B cell (primary cell): ENCODE data around the gene COMMD7. TPM values are rescaled to one million over a fixed set of nuclear protein-coding genes. Genes with fewer than 3 reads are reported as not detected.

Source experiments
- ATAC-seq: fragments of 200-7000 bp; cut with Tn5 transposase; one replicate; pipeline ENCODE4 v1.10.0; 2021; ENCODE audit warnings: low read depth, mild to moderate bottlenecking, moderate number of reproducible peaks, moderate library complexity
- CTCF ChIA-PET: fragments of 350-600 bp; sonication (Branson Sonifier 250); formaldehyde crosslinking; loops from one replicate; lab custom pipeline; 2021; ENCODE audit warnings: antibody characterized with exemption, inconsistent platforms; lab: Charles Lee
- POLR2A ChIA-PET: fragments of 350-600 bp; sonication (Branson Sonifier 250); formaldehyde crosslinking; loops from one replicate; lab custom pipeline; 2021; ENCODE audit warnings: antibody characterized with exemption; lab: Charles Lee
- DNase-seq: peaks from one replicate; pipeline ENCODE4 v3.0.0; 2013
- H2AFZ ChIP-seq: 2 replicates; pipeline ENCODE4 v1.6.1; 2012; ENCODE audit warnings: mild to moderate bottlenecking, low read depth, low read length; ENCODE audit not compliant: insufficient read depth, poor library complexity, severe bottlenecking
- H3K27ac ChIP-seq, 2 donors: 1 replicate in 1 of 2; 2 replicates in 1 of 2; pipeline ENCODE4 v1.5.1; 2012 to 2013; ENCODE audit warnings: low read length in 2 of 2, mild to moderate bottlenecking in 2 of 2, moderate library complexity in 1 of 2
- H3K27me3 ChIP-seq, 4 experiments: fragments of 200-600 bp in 1 of 4; sonication (generic) in 1 of 4; replicated peaks in 1 of 4; 1 replicate in 2 of 4; 2 replicates in 2 of 4; pipeline versions ENCODE4 v1.6.1 to v1.7.0; 2013 to 2016; ENCODE audit warnings: low read length in 3 of 4, mild to moderate bottlenecking in 2 of 4, mixed read lengths in 1 of 4, moderate library complexity in 1 of 4; ENCODE audit not compliant: insufficient read depth in 4 of 4, control insufficient read depth in 3 of 4; ENCODE audit errors: control extremely low read depth in 1 of 4
- H3K36me3 ChIP-seq, 2 experiments: replicated peaks in 1 of 2; 1 replicate in 1 of 2; 2 replicates in 1 of 2; pipeline versions ENCODE4 v1.6.1 to v1.7.1; 2013; ENCODE audit warnings: low read length in 1 of 2; ENCODE audit not compliant: insufficient read depth in 2 of 2, control insufficient read depth in 1 of 2; ENCODE audit errors: control extremely low read depth in 1 of 2, extremely low read depth in 1 of 2
- H3K4me1 ChIP-seq, 2 donors: fragments of 200-600 bp in 1 of 2; sonication (generic) in 1 of 2; 1 replicate in 1 of 2; 2 replicates in 1 of 2; pipeline versions ENCODE4 v1.5.1 to v1.6.1; 2013 to 2017; ENCODE audit warnings: low read length in 2 of 2; ENCODE audit not compliant: control insufficient read depth in 2 of 2, insufficient read depth in 2 of 2
- H3K4me2 ChIP-seq: replicated peaks from 2 replicates; pipeline ENCODE3; 2012; ENCODE audit warnings: mild to moderate bottlenecking, low read depth, low read length; ENCODE audit not compliant: poor library complexity, severe bottlenecking
- H3K4me3 ChIP-seq, 5 experiments: fragments of 200-600 bp in 1 of 5; sonication (generic) in 1 of 5; 1 replicate in 3 of 5; 2 replicates in 2 of 5; pipeline versions ENCODE4 v1.5.1 to v1.7.0; 2011 to 2016; ENCODE audit warnings: low read length in 4 of 5, mild to moderate bottlenecking in 4 of 5, low read depth in 2 of 5, control low read depth in 1 of 5, moderate library complexity in 1 of 5; ENCODE audit not compliant: insufficient read depth in 1 of 5; ENCODE audit errors: control extremely low read depth in 1 of 5, extremely low read depth in 1 of 5
- H3K79me2 ChIP-seq: fragments of 200-600 bp; sonication (generic); one replicate; pipeline ENCODE4 v1.6.0; 2016; ENCODE audit warnings: low read length; ENCODE audit not compliant: control insufficient read depth, insufficient read depth
- H3K9ac ChIP-seq: fragments of 200-600 bp; sonication (generic); 2 replicates; pipeline ENCODE4 v1.6.1; 2017; ENCODE audit warnings: mild to moderate bottlenecking, low read length, moderate library complexity
- H3K9me3 ChIP-seq, 3 donors: one replicate each; pipeline versions ENCODE4 v1.6.1 to v1.7.1; 2013; ENCODE audit warnings: low read length in 2 of 3; ENCODE audit not compliant: control insufficient read depth in 2 of 3, insufficient read depth in 1 of 3; ENCODE audit errors: control extremely low read depth in 1 of 3
- H4K20me1 ChIP-seq: 2 replicates; pipeline ENCODE4 v1.6.0; 2012; ENCODE audit warnings: mild to moderate bottlenecking, low read length; ENCODE audit not compliant: insufficient read depth, control insufficient read depth, poor library complexity, severe bottlenecking
- H3K27ac Mint-ChIP-seq: one replicate; pipeline ENCODE4 v1.8.0; 2021; ENCODE audit warnings: mixed read lengths
- H3K27me3 Mint-ChIP-seq: one replicate; pipeline ENCODE4 v1.8.0; 2021; ENCODE audit warnings: mixed read lengths
- H3K4me1 Mint-ChIP-seq: one replicate; pipeline ENCODE4 v1.8.0; 2021; ENCODE audit warnings: mixed read lengths
- H3K4me3 Mint-ChIP-seq: one replicate; pipeline ENCODE4 v1.8.0; 2021; ENCODE audit warnings: mixed read lengths
- H3K9me3 Mint-ChIP-seq: one replicate; pipeline ENCODE4 v1.8.0; 2022; ENCODE audit warnings: mixed read lengths; ENCODE audit not compliant: insufficient read depth
- EZH2 ChIP-seq: IDR thresholded peaks from 2 replicates; pipeline ENCODE4 v1.6.1; 2012; ENCODE audit warnings: borderline replicate concordance, low read depth, mild to moderate bottlenecking, moderate library complexity, low read length; ENCODE audit not compliant: insufficient read depth, poor library complexity, severe bottlenecking
- WGBS: methylation state at CpG from one replicate; pipeline ENCODE4 v1.1.5; 2013; ENCODE audit warnings: missing lambda C conversion rate; ENCODE audit not compliant: insufficient coverage; 5-methylcytosine and 5-hydroxymethylcytosine counted together
- intact Hi-C: fragments of 100-400 bp; cut with micrococcal nuclease; formaldehyde crosslinking; loops from one replicate; pipeline ENCODE4 v1.10.0; 2022
- polyA plus RNA-seq: library from polyadenylated mRNA; depleted of rRNA; stranded (reverse); fragments of >200 nt; gene quantifications from 2 replicates; pipeline ENCODE4 v1.2.3, GENCODE V29; 2012
- total RNA-seq, 2 donors: library from RNA; stranded (reverse); fragments of 120-200 nt in 1 of 2; gene quantifications; 1 replicate in 1 of 2; 2 replicates in 1 of 2; pipeline versions ENCODE4 v1.2.3 to v1.2.4, GENCODE V29; 2013 to 2022
- TF ChIP-seq, protein P1 (sequence below): fragments of 200-600 bp; IDR thresholded peaks from one replicate; pipeline ENCODE4 v1.8.0; 2022; ENCODE audit warnings: antibody characterized with exemption, mild to moderate bottlenecking

The COMMD7 gene
- total and polyA plus RNA-seq, 2 donors (not counting 1 experiment from before 2014, with no cell fraction given) = 24.5 to 34.9 TPM

DNA sequence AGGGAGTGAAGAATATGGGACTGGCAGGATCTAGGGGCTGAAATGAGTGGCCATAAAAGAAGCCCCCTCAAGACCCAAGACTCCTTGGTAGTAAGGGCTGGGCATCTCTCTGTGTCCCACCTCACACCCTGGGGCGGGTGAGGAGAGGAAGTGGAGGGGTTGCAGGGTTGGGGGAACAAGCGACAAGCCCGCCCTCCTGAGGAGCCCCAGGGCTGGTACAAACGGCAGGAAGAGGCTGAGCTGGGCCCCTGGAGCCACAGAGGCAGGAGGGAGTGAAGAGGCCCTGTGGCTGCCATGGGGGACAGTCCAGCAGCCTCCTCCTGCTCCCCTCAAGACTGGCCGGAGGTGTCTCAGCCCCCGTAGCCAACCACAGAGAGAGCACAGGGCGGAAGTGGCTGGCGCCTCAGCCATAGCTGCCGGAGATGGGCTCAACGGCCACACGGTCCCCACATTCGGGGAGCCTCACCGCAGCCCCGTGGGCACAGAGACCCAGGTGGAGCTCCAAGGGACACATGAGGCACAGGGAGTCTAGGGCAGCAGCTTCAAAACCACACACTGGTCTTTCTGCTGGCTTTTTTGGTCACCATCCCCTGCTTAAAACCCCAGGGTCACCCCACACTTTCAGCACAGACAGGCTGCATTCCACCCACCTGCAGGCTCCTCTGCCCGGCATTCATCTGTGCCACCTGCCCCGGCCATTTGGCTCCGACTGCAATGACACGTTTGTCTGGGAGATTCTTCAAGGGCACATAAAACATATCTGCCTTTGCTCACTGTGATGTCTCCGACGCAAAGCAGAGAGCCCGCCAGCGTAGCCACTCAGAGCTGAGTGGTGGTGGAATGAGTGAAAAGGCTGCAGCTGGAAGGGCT lies 70.0 kb downstream of the COMMD7 start:
- H3K4me1 Mint-ChIP-seq = peaks cover 36% of the 10 kb centered on the region
- DNase-seq (peak; percentile 58), ATAC-seq (peak; percentile 71)
- CTCF ChIA-PET = interaction anchor here (0.8 to 6.8 kb wide), 9 partner anchors 10 to 281 kb away, joined by 3 to 138 read pairs (median 6); partner anchors contain the start of gene DNMT3B
- H2AFZ ChIP-seq = peak overlapping the region; percentile 89
- peak overlapping the region; percentile 78 for H3K4me2 ChIP-seq
- WGBS = 10% methylated on average over 22 of the region's 22 CpGs
- H3K9ac ChIP-seq = peak overlapping the region; percentile 42
- no peaks in the 10 kb centered on the region for H3K36me3 ChIP-seq
- POLR2A ChIA-PET = interaction anchor here (1.0 to 1.8 kb wide), 2 partner anchors 70 to 105 kb away, joined by 3 to 5 read pairs; partner anchors contain the start of gene COMMD7
- H3K9me3 ChIP-seq = no peaks in the 10 kb centered on the region
- peak overlapping the region; percentile 83 for H3K27ac Mint-ChIP-seq
- intact Hi-C loops = no loop called here
- peak overlapping the region; percentile 19 to 59 for H3K27ac ChIP-seq
- no peaks in the 10 kb centered on the region for H4K20me1 ChIP-seq
- H3K4me3 Mint-ChIP-seq = peak overlapping the region; percentile 75
- H3K9me3 Mint-ChIP-seq = no peaks in the 10 kb centered on the region
- TF ChIP-seq, protein P1, sequence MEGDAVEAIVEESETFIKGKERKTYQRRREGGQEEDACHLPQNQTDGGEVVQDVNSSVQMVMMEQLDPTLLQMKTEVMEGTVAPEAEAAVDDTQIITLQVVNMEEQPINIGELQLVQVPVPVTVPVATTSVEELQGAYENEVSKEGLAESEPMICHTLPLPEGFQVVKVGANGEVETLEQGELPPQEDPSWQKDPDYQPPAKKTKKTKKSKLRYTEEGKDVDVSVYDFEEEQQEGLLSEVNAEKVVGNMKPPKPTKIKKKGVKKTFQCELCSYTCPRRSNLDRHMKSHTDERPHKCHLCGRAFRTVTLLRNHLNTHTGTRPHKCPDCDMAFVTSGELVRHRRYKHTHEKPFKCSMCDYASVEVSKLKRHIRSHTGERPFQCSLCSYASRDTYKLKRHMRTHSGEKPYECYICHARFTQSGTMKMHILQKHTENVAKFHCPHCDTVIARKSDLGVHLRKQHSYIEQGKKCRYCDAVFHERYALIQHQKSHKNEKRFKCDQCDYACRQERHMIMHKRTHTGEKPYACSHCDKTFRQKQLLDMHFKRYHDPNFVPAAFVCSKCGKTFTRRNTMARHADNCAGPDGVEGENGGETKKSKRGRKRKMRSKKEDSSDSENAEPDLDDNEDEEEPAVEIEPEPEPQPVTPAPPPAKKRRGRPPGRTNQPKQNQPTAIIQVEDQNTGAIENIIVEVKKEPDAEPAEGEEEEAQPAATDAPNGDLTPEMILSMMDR = no peak
- no peak for TF ChIP-seq EZH2
- peaks cover 23 to 26% of the 10 kb centered on the region in 2 donors for H3K4me1 ChIP-seq
- H3K27me3 Mint-ChIP-seq = no peaks in the 10 kb centered on the region
- H3K27me3 ChIP-seq = no peaks in the 10 kb centered on the region
- H3K79me2 ChIP-seq = no peaks in the 10 kb centered on the region
- peak overlapping the region in 4 of 5 experiments; percentile 12 to 36 (median 32) for H3K4me3 ChIP-seq
